ENCODE data around the gene GC.

DNA sequence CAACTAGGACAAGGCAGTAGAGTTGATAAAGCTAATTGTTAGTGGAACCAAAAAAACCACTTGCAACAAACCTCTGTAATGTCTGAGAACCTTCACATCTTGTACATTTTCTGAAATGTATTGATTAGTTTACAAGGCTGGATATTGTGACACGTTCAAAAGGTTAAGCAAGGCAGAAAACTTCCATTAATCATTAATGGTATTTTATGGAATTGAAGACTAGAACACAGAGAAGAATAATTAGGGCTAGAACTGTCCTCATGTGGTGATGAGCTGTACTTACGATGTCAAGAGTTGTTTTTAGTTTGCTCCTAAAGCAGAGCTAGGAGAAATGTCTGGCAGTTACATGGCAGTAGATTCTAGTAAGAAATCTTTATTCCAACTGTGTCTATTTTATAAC is 12.3 kb downstream of the GC start:
- TF ChIP-seq CTCF (conservative IDR thresholded peaks at IDR 0.05; ENCODE audit: low read depth, low read length): no peak
- no peak for TF ChIP-seq CHD1 (IDR thresholded peaks at IDR 0.05; ENCODE audit: low read depth, low read length)
- TF ChIP-seq CEBPB (IDR thresholded peaks at IDR 0.05; ENCODE audit: low read depth, low read length): no peak
- TF ChIP-seq, protein P1, sequence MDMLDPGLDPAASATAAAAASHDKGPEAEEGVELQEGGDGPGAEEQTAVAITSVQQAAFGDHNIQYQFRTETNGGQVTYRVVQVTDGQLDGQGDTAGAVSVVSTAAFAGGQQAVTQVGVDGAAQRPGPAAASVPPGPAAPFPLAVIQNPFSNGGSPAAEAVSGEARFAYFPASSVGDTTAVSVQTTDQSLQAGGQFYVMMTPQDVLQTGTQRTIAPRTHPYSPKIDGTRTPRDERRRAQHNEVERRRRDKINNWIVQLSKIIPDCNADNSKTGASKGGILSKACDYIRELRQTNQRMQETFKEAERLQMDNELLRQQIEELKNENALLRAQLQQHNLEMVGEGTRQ (IDR thresholded peaks at IDR 0.05; ENCODE audit: low read depth, low read length): no peak
- no peak for TF ChIP-seq SMC3 (IDR thresholded peaks at IDR 0.05; ENCODE audit: low read depth, low read length)
- TF ChIP-seq RCOR1 (IDR thresholded peaks at IDR 0.05; ENCODE audit: insufficient replicate concordance, low read length): no peak
- TF ChIP-seq POLR2A (IDR thresholded peaks at IDR 0.05; ENCODE audit: low read depth, low read length): no peak

Measured in IMR-90 (cell line).